G401.6 (cell line): Measurements from ENCODE around the gene RPRD2.
A peak's percentile ranks its signal among the peaks of the same experiment; 100 is the strongest.
"Not testable (repeated sequence)": the region's sequence is repeated elsewhere in the genome, so short reads cannot be mapped to it uniquely, and the experiment has no call there.

Source experiments
- FAIRE-seq: peaks from 2 replicates; lab custom pipeline; 2012; peaks lifted over from hg19 to GRCh38; lab: Jason Lieb, UNC

RPRD2 gene

DNA sequence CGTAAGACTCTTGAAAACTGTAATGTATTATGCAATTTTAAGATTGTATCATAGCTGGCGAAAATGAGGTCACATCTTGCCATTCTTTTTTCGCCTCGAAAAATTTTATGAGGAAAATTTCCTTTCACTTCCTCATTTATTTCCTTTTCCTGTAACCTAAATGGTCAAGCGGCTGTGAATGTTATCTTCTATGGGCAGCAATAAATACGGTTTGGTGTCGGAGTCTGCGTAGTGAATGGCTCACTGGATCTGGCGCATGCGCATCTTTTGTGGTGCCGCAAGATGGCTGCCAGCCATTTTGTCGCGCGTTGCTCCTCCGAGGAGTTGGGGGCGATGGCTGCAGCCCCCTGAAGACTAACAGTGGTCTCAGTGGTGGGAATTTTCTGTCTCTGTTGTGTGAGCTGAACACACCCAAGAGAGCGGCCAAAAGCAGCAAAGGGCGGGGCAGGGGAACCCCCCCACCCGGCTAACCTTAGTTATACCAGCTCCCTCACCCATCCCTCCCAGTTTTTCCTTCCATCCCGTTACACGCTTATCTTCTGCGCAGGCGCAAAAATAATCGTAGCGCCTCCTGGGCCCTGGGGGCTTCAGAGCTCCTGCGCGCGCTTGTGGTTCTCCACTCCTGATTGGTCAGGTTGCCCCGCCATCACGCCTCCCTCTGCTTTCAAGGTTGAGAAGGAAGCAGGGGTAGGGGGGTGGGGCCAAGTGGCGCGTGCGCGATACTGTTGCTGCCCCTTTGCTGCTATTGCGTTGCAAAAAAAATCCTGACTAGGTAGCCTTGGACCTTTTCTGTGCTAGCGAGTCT, at the start of gene RPRD2:
RPRD2 (plus strand) TSS at position 722 of the 805 bp plus-strand sequence. CDS start 568 bp downstream, outside the sequence.
- FAIRE-seq: peak; percentile 98

DNA sequence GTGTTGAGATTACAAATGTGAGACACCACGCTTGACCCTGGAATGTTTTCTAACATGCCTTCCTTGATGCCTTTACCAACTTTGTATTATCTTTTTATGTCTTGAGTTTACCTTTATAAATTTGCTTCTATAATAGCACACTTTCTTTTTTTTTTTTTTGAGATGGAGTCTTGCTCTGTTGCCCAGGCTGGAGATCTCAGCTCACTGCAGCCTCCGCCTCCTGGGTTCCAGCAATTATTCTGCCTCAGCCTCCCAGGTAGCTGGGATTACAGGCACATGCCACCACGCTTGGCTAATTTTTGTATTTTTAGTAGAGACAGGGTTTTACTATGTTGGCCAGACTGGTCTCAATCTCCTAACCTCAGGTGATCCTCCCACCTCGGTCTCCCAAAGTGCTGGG, 49.3 kb upstream of the RPRD2 start:
- FAIRE-seq: not testable (repeated sequence)

DNA sequence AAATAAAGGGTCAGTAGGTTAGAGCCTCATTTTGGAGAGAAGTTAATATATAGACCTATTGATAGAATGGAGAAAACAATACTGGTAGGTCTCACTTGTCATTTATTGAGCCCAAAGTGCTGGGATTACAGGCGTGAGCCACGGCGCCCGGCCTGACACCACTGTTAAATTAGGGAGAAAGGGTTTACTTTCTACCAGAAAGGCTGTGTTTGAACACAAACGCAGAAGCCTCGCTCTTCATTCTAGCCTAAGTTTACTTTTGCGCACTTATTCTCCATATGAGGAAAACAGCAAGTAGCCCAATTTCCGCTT, 43.3 kb upstream of the RPRD2 start:
- no peak for FAIRE-seq

DNA sequence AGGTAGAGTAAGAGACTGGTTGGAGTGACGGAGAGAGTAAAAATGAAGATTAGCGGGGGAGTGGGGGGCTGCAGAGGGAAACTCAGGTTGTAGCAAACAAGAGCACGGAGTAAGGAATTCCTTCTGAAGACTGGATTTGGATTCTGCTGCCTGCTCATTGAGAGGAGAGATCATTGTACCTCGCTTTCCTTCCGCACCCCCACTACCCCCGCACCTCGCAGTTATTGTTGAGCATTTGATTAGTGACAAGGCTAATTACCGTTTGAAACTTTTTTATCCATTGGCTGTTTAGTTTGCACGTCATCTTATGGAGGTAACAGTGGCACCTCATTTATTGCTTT, 42.2 kb upstream of the RPRD2 start:
- no peak for FAIRE-seq

DNA sequence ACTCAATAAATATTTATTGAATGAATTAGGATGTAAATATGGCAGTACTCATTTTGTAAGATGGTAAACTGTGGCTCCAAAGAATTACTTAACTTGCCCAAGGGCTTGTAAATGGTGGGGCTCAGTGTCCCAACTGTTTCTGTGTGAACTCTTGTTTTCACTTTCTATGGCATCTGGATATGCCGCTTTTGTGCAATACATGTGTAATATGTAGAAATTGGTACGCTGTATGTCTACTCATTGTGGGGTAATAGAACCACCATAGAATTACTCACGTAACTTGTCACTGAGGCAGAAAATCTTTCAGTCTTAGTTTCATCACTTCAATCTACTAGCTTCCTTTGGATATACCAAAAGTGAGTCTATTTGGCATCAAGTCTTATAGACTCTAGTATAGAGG, 41.6 kb upstream of the RPRD2 start:
- FAIRE-seq: no peak

DNA sequence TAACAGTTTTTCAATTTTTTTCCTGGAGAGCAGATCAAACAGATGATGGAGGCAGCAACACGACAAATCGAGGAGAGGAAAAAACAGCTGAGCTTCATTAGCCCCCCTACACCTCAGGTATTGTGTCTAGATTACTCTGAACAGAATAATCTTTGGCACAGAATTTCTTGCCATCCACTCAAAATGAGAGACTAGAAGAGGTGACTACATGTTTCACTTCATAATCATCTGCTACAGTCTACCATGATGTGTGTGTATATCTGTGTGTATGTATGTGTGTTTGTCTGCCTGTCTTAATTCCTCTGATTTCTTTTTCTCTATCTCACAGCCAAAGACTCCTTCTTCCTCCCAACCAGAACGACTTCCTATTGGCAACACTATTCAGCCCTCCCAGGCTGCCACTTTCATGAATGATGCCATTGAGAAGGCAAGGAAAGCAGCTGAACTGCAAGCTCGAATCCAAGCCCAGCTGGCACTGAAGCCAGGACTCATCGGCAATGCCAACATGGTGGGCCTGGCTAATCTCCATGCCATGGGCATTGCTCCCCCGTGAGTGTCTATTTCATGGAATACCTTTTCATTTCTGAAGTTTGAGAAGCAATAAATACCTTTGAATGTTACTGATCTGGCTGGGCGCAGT, 31.2 kb upstream of the RPRD2 start:
- no peak for FAIRE-seq

DNA sequence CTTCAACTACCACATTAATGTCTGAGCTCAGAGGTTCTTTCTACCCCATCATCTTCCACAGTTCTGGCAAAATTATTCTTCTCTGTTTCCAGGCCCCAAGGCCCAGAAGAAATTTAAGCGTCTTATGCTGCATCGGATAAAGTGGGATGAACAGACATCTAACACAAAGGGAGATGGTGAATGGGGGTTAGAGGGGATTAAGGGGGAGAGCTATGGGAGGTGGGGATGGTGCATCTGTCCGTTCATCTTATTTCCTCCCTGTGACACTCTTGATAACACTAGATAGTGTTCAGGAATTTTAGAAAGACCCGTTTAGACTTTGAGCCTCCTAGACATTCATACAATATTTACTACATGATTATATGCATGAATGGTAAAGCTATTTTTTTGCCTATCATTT, 17.6 kb upstream of the RPRD2 start:
- FAIRE-seq: no peak

DNA sequence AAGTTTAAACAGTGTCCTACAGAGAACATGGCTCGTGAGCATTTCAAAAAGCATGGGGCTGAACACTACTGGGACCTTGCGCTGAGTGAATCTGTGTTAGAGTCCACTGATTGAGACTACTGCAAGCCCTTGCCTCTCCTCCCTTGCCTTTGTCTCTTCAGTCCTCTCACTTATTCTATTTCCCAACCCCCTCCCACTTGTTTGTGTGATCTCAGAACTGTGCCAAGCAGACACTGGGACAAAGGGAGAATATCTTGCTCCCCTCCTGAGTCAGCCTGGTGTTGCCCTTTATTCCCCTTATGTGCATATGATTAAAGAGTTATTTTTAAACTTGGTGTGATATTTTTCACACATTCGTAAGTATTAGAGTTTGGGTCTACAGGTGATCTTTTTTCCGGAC, 11.1 kb upstream of the RPRD2 start:
- no peak for FAIRE-seq

DNA sequence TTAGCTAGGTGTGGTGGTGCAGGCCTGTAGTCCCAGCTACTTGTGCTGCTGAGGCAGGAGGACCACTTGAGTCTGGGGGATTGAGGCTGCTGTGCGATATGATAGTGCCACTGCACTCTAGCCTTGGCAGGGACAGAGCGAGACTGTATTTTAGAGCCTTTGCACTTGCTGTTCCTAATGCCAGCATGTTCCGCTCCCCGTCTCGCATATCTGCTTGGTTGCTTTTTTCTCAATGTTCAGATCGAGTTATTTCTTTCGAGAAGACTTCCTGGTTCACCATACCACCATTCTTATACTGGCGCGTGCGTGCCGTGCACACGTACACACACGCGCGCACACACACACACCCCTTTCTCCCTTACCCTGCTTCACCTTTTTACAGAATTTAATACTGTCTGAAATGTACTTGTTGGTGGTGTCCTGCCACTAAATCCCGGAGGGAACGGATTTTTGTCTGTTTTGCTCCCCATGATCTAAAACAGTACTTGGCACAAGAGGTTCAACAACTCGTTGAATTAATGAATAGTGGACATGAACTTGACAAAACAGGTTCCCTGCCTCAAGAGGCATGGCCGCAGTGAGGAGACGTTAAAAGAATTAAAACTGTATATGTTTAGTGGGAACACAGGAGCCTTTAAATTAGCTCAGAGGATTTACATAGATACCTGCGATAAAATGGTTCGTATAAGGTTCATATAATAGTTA, 1.1 kb upstream of the RPRD2 start:
- no peak for FAIRE-seq

DNA sequence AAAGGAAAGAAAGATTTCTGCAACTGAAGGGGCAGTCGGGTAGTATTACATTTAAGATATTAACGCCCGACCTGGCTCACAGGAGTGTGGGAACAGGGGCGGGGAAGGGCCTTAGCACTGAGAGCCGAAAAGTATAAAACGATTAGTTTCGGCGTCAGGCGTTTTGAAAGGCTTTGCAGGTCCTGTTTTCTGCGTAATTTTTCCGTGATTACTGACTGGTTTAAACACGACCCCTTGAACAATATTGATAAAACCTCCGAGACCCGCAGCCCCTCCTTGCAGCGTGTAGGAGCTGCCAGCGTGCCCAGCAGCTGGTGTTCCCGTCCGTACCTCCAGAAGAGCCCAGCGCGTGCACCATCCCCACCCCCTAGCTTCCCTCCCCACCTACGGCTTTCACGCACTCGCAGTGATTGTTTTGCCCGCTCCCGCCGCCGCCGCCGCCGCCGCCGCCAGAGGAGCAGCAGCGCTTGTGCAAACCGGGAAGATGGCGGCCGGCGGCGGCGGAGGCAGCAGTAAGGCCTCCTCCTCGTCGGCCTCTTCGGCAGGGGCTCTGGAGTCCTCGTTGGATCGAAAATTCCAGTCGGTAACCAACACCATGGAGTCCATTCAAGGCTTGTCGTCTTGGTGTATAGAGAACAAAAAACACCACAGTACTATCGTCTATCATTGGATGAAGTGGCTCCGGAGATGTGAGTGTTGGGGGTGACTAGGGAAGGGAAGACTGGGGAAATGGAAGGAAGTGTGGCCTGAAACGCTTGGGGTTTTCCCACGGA, 470 bp downstream of the RPRD2 start:
- no peak for FAIRE-seq

DNA sequence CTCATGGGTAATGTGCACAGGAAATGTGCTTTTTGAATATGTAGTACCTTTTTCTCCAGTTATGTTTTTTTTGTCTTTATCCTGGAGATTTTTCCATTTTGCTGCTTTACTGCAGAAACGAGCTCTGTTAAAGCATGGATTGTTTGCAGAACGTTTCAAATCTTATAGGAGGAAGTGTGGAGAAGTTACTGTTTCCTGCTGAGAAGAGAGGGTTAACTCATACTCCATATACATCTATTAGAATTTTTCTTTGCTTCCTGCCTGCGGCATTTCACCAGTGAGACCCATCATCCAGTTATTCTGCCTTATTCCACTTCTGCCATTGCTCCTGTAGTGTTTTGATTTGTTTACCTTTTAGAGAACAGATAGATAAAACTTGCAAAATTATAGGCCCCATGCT, 2.0 kb downstream of the RPRD2 start:
- FAIRE-seq: no peak

DNA sequence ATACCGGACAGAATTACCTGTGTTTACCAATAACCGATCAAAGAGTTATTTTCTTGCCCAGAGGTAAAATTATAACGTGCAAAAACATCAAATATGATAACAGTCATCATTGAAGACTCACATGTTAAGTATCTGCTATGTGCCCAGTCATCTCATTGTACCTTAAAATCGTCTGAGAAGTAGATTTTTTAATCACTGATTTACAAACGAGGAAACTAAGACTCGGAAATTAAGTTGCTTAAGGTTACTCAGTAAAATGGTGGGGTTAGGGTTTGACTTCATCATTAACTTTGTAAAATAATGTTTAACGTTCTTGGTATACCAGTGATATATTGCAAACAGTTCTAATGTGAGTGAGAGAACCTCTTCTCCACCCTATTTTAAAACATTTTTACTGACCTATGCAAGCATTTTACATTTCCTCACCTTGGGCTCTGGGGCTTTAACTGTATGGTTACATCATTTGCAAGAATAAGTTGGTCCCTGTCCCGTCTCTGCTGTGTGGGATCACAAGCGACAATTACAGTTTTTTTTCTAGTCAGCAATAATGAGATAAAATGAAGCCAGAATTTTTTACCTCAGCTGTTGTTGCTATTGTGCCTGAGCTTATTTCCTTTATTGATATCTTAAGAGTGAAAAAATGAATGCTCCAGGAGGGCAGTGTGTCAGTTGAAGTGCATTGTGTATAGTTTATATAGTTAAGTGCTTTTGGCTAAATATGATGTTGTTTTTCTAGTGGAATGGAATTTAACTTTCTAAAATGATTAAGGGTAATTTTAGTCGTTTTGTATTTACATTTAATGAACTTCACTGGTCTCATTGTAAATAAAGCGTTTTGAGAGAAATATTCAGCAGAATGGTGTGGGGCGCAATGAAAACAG, 2.7 kb downstream of the RPRD2 start:
- no peak for FAIRE-seq

DNA sequence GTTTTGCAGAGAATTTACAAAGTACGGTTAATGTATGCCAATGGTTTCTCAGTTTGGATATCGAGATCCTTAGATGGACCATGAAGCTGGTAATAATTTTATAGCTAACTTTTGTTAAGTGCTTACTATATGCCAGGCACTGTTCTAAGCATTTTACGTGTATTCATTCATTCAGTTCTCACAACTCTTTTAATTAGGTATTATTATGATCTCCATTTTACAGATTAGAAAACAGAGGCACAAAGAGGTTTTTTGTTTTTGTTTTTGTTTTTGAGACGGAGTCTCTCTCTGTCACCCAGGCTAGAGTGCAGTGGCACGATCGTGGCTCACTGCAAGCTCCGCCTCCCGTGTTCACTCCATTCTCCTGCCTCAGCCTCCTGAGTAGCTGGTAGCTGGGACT, 7.2 kb downstream of the RPRD2 start:
- no peak for FAIRE-seq

DNA sequence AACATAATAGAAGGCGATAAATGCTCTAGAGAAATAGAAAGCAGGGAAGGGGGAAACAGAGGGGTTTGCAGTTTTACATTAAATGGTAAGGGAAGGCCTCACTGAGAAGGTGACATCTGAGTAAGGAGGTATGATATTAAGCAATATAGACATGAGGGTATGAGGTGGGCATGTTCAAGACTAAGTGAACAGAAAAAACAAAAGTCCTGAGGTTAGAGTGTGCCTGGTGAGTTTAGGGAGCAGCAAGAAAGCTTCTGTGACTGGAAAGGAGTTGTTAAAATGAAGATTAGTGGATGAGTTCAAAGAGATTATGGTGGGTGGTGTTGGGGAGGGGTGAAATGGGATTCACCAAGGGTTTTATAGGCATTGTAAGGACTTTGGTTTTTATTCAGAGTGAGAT, 8.6 kb downstream of the RPRD2 start:
- no peak for FAIRE-seq

DNA sequence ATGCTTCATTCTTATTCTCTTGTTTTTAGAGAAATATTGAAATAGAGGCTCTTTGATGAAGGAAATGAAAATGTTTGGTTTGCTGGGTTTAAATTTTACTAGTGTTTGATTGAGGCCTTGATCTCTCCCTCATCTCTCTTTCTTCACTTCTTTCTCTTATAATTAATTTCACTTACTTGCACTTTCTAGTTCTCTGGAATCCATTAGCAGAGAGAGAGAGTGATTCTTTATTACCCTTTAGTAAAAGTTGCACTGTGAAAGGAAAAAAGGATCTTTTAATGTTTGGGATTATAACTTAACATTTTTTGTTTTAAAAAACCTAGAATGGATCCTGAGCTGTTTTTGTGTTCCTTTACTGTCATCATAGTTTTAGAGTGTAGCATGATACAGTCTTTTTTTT, 12.2 kb downstream of the RPRD2 start:
- FAIRE-seq: no peak

DNA sequence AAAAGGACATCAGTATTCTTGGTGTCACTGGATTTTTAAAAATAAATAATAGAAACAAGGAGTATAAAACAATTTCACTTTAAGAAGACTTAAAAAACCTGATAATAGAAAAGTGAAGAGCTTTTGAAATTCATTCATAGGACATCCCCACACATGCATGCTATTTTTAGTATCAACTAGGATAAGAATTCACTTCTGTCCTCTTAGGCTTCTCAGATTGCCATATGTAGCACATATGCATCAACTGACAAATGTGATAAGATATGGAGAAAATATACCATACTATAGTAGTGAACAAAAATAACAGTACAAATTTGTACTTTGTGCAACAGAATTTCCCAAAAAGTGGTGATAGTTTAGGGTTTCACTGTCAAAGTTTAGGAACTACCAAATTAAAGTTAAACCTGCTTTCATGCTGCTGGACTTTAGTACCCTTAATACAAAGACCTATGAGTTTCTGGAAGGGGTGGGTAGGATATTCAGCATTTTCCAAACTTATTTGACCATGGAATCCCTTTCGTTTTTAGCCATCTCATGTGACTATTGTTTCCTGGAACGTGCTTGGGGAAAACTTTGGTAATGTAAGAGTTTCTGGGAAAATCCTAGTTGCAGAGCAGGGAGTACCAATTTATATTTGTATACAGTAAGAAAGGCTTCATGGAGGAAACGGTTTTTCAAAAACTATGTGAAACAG, 19.8 kb downstream of the RPRD2 start:
- no peak for FAIRE-seq

DNA sequence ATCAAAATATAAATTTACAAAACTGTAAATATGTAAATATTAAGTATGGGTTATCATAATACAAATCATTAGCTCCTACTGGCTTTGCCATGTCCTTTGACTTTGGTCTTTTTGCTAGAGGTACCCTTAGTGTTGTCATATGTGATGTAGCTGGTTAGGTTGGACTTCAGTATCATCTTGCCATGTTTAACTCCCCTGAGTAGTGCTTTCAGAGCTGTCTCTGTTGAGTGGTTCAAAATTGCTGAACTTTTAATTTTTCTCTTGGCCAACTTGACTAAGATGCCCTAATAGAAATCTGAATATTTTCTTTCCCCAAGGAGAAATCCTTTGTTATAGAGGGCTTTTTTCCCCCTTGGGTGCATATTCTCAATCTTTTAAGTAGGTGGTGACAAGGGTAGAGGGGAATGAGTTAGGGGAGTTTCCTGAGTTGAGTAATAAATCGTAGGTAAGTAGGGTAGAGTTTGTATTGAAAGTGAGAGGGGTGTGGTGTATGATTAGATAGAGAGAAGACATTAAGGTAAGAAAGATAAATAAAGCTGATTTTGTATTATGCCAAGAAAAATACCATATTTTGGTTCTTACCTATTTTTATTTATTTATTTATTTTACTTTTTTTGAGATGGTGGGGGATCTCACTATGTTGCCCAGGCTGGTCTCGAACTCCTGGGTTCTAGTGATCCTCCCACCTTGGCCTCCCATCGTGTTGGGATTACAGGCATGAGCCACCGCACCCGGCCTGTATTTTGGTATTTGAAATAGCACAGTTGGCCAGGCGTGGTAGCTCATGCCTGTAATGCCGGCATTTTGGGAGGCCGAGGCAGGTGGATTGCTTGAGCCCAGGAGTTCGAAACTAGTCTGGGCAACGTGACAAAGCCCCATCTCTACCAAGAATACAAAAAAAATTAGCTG, 21.8 kb downstream of the RPRD2 start:
- no peak for FAIRE-seq

DNA sequence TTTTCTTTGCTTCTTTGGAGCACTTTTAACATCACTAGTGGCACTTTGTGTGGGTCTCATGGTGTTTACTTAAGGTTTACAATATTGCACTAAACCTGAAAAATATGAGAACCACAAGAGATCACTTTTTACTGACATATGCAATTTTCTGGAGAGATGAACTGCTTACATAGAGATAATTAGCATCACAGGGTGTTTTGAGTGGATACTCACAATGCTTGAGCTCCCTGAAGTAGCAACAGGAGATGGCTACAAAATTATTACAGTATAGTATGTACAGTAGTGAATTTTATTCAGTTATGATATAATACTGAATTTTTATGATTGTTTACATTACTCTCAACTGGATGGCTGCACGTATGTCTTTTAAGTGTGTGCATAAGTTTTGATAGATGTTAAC, 22.6 kb downstream of the RPRD2 start:
- FAIRE-seq: no peak

DNA sequence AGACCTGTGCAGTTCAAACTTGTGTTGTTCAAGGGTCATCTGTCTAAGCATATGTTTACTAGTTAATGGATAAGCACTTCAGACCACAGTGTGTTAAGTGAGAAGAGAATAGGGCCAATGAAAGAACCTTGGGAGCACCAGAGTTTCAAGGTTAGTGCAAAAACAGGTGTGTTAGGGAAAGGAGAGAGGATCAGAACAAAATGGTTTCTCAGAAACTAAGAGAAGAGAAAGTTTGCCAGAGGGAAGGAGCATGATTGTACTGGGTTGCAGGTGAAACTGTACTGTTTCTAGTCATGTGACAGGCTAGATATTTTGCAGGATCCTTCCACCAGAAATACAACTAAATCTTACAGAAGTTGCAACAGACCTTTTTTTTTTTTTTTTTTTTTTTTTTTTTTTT, 23.3 kb downstream of the RPRD2 start:
- no peak for FAIRE-seq

DNA sequence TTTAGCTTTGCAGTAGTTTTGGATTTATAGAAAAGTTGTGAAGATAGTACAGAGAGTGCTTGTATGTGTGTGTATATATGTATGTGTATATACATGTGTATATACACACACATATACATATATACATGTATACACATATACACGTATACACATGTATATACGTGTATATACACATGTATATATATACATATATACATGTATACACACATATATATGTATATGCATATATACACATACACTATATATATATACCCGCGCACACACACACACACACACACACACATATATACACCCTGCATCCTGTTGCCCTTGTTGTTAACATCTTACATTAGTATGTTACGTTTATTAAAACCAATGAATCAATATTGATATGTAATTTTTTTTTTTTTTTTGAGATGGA, 24.3 kb downstream of the RPRD2 start:
- FAIRE-seq: no peak
